SK-N-SH (cell line): ENCODE measurements around the gene GOLPH3L. TPM values are rescaled to one million over a fixed set of nuclear protein-coding genes. Genes with fewer than 3 reads are reported as not detected.

ENCODE experiments used
- CTCF ChIA-PET: fragments of 300-600, 350-600 bp; formaldehyde crosslinking; extraction: SDS; loops from one replicate; lab custom pipeline; 2021; lab: Yijun Ruan, JAX
- POLR2A ChIA-PET: fragments of 350-600 bp; sonication (Branson Sonifier 250); formaldehyde crosslinking; extraction: SDS; loops from one replicate; lab custom pipeline; 2020; ENCODE audit warnings: antibody characterized with exemption, inconsistent platforms; lab: Yijun Ruan, JAX
- DNase-seq: peaks from one replicate; pipeline ENCODE4 v3.0.0; 2012
- H2AFZ ChIP-seq: fragments of 200-600 bp; sonication (generic); 2 replicates; pipeline ENCODE4 v1.8.1; 2016; ENCODE audit warnings: antibody characterized with exemption, mild to moderate bottlenecking, low read depth
- H3F3A ChIP-seq: fragments of 200-600 bp; sonication (generic); replicated peaks from 2 replicates; pipeline ENCODE3; 2016; ENCODE audit warnings: antibody characterized with exemption, mild to moderate bottlenecking; ENCODE audit not compliant: insufficient read depth
- H3K27ac ChIP-seq, 2 experiments: fragments of 200-500 bp in 1 of 2; fragments of 200-600 bp in 1 of 2; sonication (Bioruptor generic) in 1 of 2; sonication (generic), shearing (Covaris generic) in 1 of 2; 2 replicates each; pipeline versions ENCODE4 v1.5.1 to v1.6.1; 2014 to 2016; ENCODE audit warnings: low read depth in 2 of 2, inconsistent platforms in 1 of 2, low read length in 1 of 2, mild to moderate bottlenecking in 1 of 2, mixed read lengths in 1 of 2
- H3K27me3 ChIP-seq: fragments of 200-600 bp; sonication (generic), shearing (Covaris generic); 2 replicates; pipeline ENCODE4 v1.6.1; 2016; ENCODE audit warnings: mixed run types; ENCODE audit not compliant: insufficient read depth
- H3K36me3 ChIP-seq, 2 experiments: fragments of 200-500 bp in 1 of 2; fragments of 200-600 bp in 1 of 2; sonication (Bioruptor generic) in 1 of 2; sonication (generic) in 1 of 2; replicated peaks in 1 of 2; 2 replicates each; pipeline versions ENCODE3 to v1.5.1; 2014 to 2016; ENCODE audit warnings: low read length in 1 of 2, mild to moderate bottlenecking in 1 of 2; ENCODE audit not compliant: insufficient read depth in 2 of 2, control insufficient read depth in 1 of 2
- H3K4me1 ChIP-seq, 2 experiments: fragments of 200-500 bp in 1 of 2; fragments of 200-600 bp in 1 of 2; sonication (Bioruptor generic) in 1 of 2; sonication (generic), shearing (Covaris generic) in 1 of 2; 2 replicates each; pipeline versions ENCODE4 v1.5.1 to v1.6.1; 2014 to 2016; ENCODE audit warnings: low read depth in 1 of 2, low read length in 1 of 2, mixed run types in 1 of 2; ENCODE audit not compliant: insufficient read depth in 2 of 2, control insufficient read depth in 1 of 2
- H3K4me2 ChIP-seq: fragments of 200-600 bp; sonication (generic), shearing (Covaris generic); 2 replicates; pipeline ENCODE4 v1.6.1; 2017; ENCODE audit warnings: mixed run types
- H3K4me3 ChIP-seq, 2 experiments: fragments of 200-500 bp in 1 of 2; fragments of 200-600 bp in 1 of 2; sonication (Bioruptor generic) in 1 of 2; sonication (generic), shearing (Covaris generic) in 1 of 2; 2 replicates each; pipeline versions ENCODE4 v1.5.1 to v1.8.1; 2014 to 2016; ENCODE audit warnings: low read depth in 2 of 2, inconsistent platforms in 1 of 2, low read length in 1 of 2, mild to moderate bottlenecking in 1 of 2, mixed read lengths in 1 of 2, moderate library complexity in 1 of 2
- H3K79me2 ChIP-seq: fragments of 200-600 bp; sonication (generic); 2 replicates; pipeline ENCODE4 v1.8.1; 2017; ENCODE audit warnings: mild to moderate bottlenecking; ENCODE audit not compliant: insufficient read depth
- H3K9ac ChIP-seq: fragments of 200-600 bp; sonication (generic); 2 replicates; pipeline ENCODE4 v1.6.1; 2017; ENCODE audit warnings: mixed run types
- H3K9me2 ChIP-seq: fragments of 200-600 bp; sonication (generic); 2 replicates; pipeline ENCODE4 v1.6.1; 2017; ENCODE audit warnings: mixed run types
- H3K9me3 ChIP-seq: fragments of 200-600 bp; sonication (generic); 2 replicates; pipeline ENCODE4 v1.6.1; 2017; ENCODE audit warnings: mixed run types, mild to moderate bottlenecking, moderate library complexity
- H4K20me1 ChIP-seq: fragments of 200-600 bp; sonication (generic); 2 replicates; pipeline ENCODE4 v1.6.1; 2017; ENCODE audit warnings: mild to moderate bottlenecking, mixed run types; ENCODE audit not compliant: insufficient read depth
- ELF1 ChIP-seq: IDR thresholded peaks from 2 replicates; pipeline ENCODE4 v1.4.0; 2012
- EP300 ChIP-seq, 2 experiments: IDR thresholded peaks; 2 replicates each; pipeline versions ENCODE4 v1.4.0 to v1.6.1; 2012; ENCODE audit warnings: borderline replicate concordance in 1 of 2, low read depth in 1 of 2, low read length in 1 of 2
- EZH2phosphoT487 ChIP-seq: fragments of 200-600 bp; sonication (generic); IDR thresholded peaks from 2 replicates; pipeline ENCODE4 v1.6.1; 2017; ENCODE audit warnings: low read depth, mixed run types, mild to moderate bottlenecking, antibody characterized with exemption, moderate library complexity, borderline replicate concordance
- FOXM1 ChIP-seq: IDR thresholded peaks from 2 replicates; pipeline ENCODE4 v1.4.0; 2012; ENCODE audit warnings: low read depth, mild to moderate bottlenecking
- GABPA ChIP-seq: IDR thresholded peaks from 2 replicates; pipeline ENCODE4 v1.4.0; 2012; ENCODE audit warnings: low read depth, mild to moderate bottlenecking
- GATA2 ChIP-seq: sonication (generic); formaldehyde crosslinking; IDR thresholded peaks from 2 replicates; pipeline ENCODE4 v1.5.0; 2020; ENCODE audit warnings: mild to moderate bottlenecking, missing genetic modification reagents
- IRF3 ChIP-seq: fragments of 150-350 bp; IDR thresholded peaks from 2 replicates; pipeline ENCODE4 v1.6.1; 2016; ENCODE audit warnings: mild to moderate bottlenecking, low read depth, low read length
- MAX ChIP-seq: IDR thresholded peaks from 2 replicates; pipeline ENCODE4 v1.4.0; 2012; ENCODE audit warnings: low read depth
- MXI1 ChIP-seq: IDR thresholded peaks from 2 replicates; pipeline ENCODE4 v1.6.1; 2012; ENCODE audit warnings: mild to moderate bottlenecking, low read depth, low read length, improper control_type of control experiment
- NFIC ChIP-seq: IDR thresholded peaks from 2 replicates; pipeline ENCODE4 v1.4.0; 2012; ENCODE audit warnings: borderline replicate concordance
- POLR2AphosphoS5 ChIP-seq: IDR thresholded peaks from 2 replicates; pipeline ENCODE4 v1.6.1; 2012; ENCODE audit warnings: low read depth, low read length
- RAD21 ChIP-seq: IDR thresholded peaks from 2 replicates; pipeline ENCODE4 v1.6.1; 2012; ENCODE audit warnings: mild to moderate bottlenecking, low read length
- RCOR1 ChIP-seq: fragments of 150-350 bp; IDR thresholded peaks from 2 replicates; pipeline ENCODE4 v1.6.1; 2017; ENCODE audit warnings: antibody characterized with exemption, low read length
- RFX5 ChIP-seq: IDR thresholded peaks from 2 replicates; pipeline ENCODE4 v1.6.1; 2012; ENCODE audit warnings: mild to moderate bottlenecking, improper control_type of control experiment, low read length
- RXRA ChIP-seq: IDR thresholded peaks from 2 replicates; pipeline ENCODE4 v1.4.0; 2012; ENCODE audit warnings: low read depth, mild to moderate bottlenecking, borderline replicate concordance
- TAF1 ChIP-seq: IDR thresholded peaks from 2 replicates; pipeline ENCODE4 v1.6.1; 2012; ENCODE audit warnings: low read depth, mild to moderate bottlenecking, low read length, moderate library complexity, borderline replicate concordance
- TCF12 ChIP-seq: IDR thresholded peaks from 2 replicates; pipeline ENCODE4 v1.4.0; 2012
- USF1 ChIP-seq: IDR thresholded peaks from 2 replicates; pipeline ENCODE4 v1.4.0; 2012; ENCODE audit warnings: low read depth, borderline replicate concordance
- USF2 ChIP-seq: fragments of 150-350 bp; IDR thresholded peaks from 2 replicates; pipeline ENCODE4 v1.6.1; 2017; ENCODE audit warnings: antibody characterized with exemption, low read length, low read depth, borderline replicate concordance
- ZBTB33 ChIP-seq: IDR thresholded peaks from 2 replicates; pipeline ENCODE4 v1.4.0; 2012; ENCODE audit warnings: low read depth, borderline replicate concordance
- WGBS: methylation state at CpG from one replicate; pipeline ENCODE4 v1.1.6; 2017; ENCODE audit warnings: low lambda C conversion rate; 5-methylcytosine and 5-hydroxymethylcytosine counted together
- polyA plus RNA-seq, 3 experiments: library from polyadenylated mRNA; depleted of rRNA; stranded (reverse); fragments of >200 nt; gene quantifications; 2 replicates each; pipeline ENCODE4 v1.2.3, GENCODE V29; 2012

GOLPH3L gene
- polyA plus RNA-seq, 1 of the 3 experiments (the other 2 are of a cell fraction), result 7.8 TPM

- Histone ChIP-seq H3K4me2 (no peak overlapping the region), H3K27ac (no peak overlapping the region), H3K9ac (no peak overlapping the region), H3K4me3 (no peak overlapping the region), H2AFZ (no peak overlapping the region), H3K27me3 (no peaks in the 10 kb centered on the region), H3F3A (peaks cover 4% of the 10 kb centered on the region), H3K79me2 (no peaks in the 10 kb centered on the region), H4K20me1 (no peaks in the 10 kb centered on the region), H3K4me1 (peaks cover 0 to 2% of the 10 kb centered on the region in 2 experiments; a peak in 1 of 4 replicates), H3K9me2 (no peaks in the 10 kb centered on the region), H3K9me3 (no peaks in the 10 kb centered on the region), H3K36me3 (peaks cover 12 to 25% of the 10 kb centered on the region in 2 experiments)
- TF ChIP-seq MXI1, result no peak
- no peak for TF ChIP-seq GABPA
- TF ChIP-seq RCOR1, result no peak
- no peak for TF ChIP-seq EP300 (IDR thresholded peaks at IDR 0.05; ENCODE audit: borderline replicate concordance in 1 of 2, low read depth in 1 of 2, low read length in 1 of 2)
- no peak for TF ChIP-seq GATA2 (CRISPR knock-in tag)
- TF ChIP-seq EZH2phosphoT487, result no peak
- TF ChIP-seq FOXM1, result no peak
- no peak for TF ChIP-seq RAD21
- TF ChIP-seq TAF1, result no peak
- no peak for TF ChIP-seq POLR2AphosphoS5
- TF ChIP-seq NFIC, result no peak
- no peak for TF ChIP-seq IRF3
- no peak for TF ChIP-seq USF1
- TF ChIP-seq USF2, result no peak
- TF ChIP-seq RXRA, result no peak
- TF ChIP-seq TCF12, result no peak
- TF ChIP-seq ELF1, result no peak
- no peak for DNase-seq
- ChIA-PET CTCF (no interaction called here), POLR2A (interaction anchor here (0.5 to 0.8 kb wide), 2 partner anchors 85 to 150 kb away, joined by 3 to 5 read pairs; no protein-coding TSS in a partner anchor)
- WGBS, result 97% methylated on average over 9 of the region's 9 CpGs
Observed at GRCh38 chr1:150662811-150663210, 34.1 kb downstream of the GOLPH3L start.

- ChIA-PET POLR2A (no interaction called here), CTCF (interaction anchor here (1.2 kb wide), 1 partner anchor 63 kb away, joined by 3 read pairs; no protein-coding TSS in a partner anchor)
- Histone ChIP-seq H3K9ac (no peak overlapping the region), H3K4me1 (peaks cover 0 to 2% of the 10 kb centered on the region in 2 experiments; a peak in 1 of 4 replicates), H3K9me2 (no peaks in the 10 kb centered on the region), H3K4me2 (no peak overlapping the region), H3K79me2 (no peaks in the 10 kb centered on the region), H3F3A (no peaks in the 10 kb centered on the region), H3K27me3 (no peaks in the 10 kb centered on the region), H2AFZ (no peak overlapping the region), H4K20me1 (no peaks in the 10 kb centered on the region), H3K27ac (no peak overlapping the region), H3K36me3 (peaks cover 12 to 22% of the 10 kb centered on the region in 2 experiments), H3K9me3 (no peaks in the 10 kb centered on the region), H3K4me3 (no peak overlapping the region)
- no peak for DNase-seq
- WGBS, result 93% methylated on average over 5 of the region's 5 CpGs
- TF ChIP-seq RFX5, result no peak
- TF ChIP-seq TAF1, result no peak
- no peak for TF ChIP-seq MAX
- TF ChIP-seq EZH2phosphoT487, result no peak
- no peak for TF ChIP-seq ZBTB33
Observed at GRCh38 chr1:150661156-150661555, 35.8 kb downstream of the GOLPH3L start.
